Activated naive CD4-positive, alpha-beta T cell (primary cell): ENCODE results near the gene SYNJ2.
A peak's percentile ranks its signal among the peaks of the same experiment; 100 is the strongest.

Experiments
- DNase-seq, 4 experiments: peaks; one replicate each; lab custom pipeline; 2025; lab: John Stamatoyannopoulos, UW

The SYNJ2 gene

GRCh38 chr6:158060455-158061360 is 79.0 kb downstream of the SYNJ2 start:
- no peak for DNase-seq

DNA sequence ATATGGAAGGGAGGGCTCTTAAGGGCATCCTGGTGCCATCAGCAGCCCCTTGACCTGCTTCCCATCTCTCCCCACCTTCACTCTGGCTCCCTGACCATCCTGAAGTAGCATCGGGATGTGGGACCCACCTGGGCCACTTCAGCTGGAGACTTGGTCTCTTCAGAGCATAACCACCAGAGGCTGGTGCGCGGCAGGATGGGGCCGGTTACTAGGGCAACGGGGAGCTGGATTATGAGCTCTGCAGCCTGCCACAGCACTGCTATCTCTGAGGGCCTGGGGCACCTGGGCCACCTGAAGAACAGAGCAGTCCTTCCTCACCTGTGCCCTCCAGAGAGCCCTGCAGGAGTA is 79.7 kb downstream of the SYNJ2 start:
- no peak for DNase-seq

GRCh38 chr6:158061709-158062461 is 80.2 kb downstream of the SYNJ2 start:
- DNase-seq: no peak

- no peak for DNase-seq
Measured at GRCh38 chr6:158063736-158064135, 82.1 kb downstream of the SYNJ2 start.

GRCh38 chr6:158064725-158065251 is 83.1 kb downstream of the SYNJ2 start:
- no peak for DNase-seq

DNA sequence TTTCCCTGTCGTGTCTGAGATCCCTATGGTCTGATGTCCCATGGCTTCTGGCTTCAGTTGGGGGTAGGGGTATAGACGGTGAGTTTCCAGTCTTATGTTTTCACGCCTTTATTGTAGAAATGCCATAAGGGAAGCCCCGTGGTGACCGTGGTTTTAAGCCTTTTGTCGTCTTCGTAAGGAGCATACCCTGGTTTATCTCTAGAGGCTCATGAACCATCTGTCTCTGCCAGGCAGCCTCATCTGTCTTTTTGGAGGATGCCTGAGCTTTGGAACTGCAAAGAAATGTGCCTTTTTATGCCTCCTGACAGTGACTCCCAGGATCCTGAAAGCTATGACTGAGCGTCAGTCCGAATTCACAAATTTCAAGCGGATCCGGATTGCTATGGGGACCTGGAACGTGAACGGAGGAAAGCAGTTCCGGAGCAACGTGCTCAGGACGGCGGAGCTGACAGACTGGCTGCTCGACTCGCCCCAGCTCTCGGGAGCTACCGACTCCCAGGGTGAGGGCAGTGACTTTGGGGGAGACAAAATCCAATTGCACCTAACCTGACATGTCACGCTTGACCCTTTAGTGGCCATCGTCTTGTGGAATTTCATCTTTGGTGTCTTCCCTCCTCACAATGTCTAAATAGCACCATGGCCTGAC is 84.6 kb downstream of the SYNJ2 start:
- DNase-seq: no peak

GRCh38 chr6:158067436-158068015 is 85.9 kb downstream of the SYNJ2 start:
- DNase-seq: no peak

- DNase-seq: no peak
Measured at GRCh38 chr6:158068156-158068892, 86.7 kb downstream of the SYNJ2 start.

DNA sequence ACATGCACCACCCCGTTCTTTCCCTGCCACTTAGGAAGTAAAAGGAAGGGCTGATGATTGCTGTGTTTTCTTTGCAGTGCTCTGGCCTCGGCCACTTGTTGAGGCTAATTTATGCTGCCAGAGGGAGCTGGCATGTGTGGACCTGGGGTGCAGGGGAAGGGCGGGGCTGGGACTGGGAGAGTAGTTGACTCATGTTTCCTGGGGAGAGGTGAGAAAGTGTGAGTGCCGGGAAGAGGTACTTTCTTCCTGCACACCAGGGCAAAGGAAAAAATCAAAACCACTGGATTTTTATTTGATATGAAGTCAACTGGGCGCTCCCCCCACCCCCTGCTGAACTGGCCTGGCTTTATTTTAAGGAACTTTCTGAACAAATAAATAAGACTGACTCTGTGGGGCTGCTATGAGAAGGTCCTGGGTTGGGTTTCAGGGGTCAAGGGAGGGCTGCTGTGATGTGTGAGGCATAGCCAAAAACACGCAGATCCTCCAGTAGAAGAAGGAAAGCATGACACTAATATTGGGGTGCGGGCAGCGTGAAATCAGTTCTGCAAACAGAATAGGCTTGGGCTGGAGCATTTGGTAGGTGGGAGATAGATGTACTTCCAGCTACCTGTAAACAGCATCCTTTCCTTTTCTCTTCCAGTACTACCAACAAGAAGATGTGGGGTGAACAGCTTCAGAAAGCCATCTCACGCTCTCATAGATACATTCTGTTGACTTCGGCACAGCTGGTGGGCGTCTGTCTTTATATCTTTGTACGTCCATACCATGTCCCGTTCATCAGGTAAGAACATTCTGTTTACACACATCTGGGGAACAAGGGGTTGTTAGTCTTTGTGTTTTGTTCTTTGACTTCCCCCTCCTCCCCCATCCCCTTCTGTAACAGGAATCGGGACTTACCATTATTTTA is 87.5 kb downstream of the SYNJ2 start:
- DNase-seq: no peak

GRCh38 chr6:158069800-158070195 is 88.1 kb downstream of the SYNJ2 start:
- DNase-seq: no peak

DNA sequence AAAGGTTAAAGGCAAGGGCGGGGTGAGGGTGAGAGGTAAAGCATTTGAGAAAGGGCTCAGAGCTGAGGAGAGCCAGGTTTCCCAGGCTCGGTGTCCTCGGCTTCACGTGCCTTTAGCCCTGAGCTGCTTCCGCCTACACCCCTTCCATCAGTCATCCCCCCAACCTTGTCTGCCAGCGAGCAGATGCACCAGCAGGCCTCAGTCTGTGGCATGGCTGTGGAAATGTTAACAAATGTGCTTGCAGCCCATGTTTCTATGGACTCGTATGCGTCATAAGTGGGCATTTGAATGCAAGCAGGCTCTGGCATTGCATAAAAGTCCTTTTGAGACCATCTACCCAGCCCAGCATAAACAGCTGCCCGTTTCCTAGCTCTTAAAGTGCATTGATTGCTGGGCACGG is 88.8 kb downstream of the SYNJ2 start:
- DNase-seq: no peak

DNA sequence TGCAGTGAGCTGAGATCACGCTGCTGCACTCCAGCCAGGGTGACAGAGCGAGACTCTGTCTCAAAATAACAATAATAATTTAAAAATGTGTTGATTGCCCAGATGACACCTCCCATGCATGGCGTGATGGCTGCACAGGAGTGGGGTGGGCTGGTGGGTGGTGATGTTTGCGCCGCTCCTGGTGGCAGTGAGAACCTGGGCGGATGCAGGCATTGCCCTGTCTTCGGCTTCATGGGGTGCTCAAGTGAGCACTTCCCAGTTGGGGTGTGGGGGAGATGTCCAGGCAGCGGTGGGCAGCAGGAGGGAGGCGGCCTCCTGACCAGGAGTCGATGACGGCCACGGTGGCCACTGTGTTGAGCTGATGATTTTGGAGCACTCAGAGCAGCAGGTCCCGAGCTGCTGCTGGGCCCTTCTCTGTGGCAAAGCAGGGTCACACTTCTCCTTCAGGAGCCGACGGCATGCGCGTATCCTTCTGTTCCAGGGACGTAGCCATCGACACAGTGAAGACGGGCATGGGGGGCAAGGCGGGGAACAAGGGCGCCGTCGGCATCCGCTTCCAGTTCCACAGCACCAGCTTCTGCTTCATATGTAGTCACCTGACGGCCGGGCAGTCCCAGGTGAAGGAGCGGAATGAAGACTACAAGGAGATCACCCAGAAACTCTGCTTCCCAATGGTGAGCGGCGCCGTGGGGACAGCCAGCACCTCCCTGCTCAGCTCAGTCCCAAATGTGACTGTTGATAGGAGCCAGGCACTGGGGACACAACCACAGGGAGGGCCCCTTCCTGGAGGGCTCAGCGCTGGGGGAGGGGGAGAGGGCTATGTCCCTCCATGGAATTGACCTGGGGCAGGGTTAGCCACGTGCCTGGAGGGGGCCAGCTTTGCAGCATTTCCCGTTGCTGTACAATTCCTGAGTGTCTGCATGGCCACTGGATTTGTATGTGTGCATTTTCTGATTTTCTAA is 89.7 kb downstream of the SYNJ2 start:
- DNase-seq: no peak

- peak in 3 of 4 experiments; percentile 47 to 63 (median 49) for DNase-seq
Measured at GRCh38 chr6:158072083-158072721, 90.5 kb downstream of the SYNJ2 start.

DNA sequence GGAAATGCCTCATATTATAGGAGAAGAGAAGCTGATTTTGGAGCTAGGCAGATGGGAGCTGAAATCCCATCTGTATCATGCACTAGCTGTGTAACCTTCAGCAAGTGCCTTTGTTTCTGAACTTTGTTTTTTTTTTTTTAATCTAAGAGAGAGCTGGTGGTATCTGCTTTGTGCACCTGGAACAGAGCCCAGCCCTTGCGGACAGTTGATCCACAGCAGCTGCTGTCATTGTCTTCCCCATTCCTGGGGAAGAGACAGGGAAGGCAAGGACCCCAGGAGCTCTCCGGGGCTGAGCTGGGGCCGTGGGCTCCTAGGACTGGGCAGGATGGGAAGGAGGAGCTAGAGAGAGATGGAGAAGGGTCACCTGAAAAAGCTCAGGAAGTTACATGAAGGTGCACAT is 92.1 kb downstream of the SYNJ2 start:
- DNase-seq: no peak

- no peak for DNase-seq
Measured at GRCh38 chr6:158076548-158076947, 94.9 kb downstream of the SYNJ2 start.

DNA sequence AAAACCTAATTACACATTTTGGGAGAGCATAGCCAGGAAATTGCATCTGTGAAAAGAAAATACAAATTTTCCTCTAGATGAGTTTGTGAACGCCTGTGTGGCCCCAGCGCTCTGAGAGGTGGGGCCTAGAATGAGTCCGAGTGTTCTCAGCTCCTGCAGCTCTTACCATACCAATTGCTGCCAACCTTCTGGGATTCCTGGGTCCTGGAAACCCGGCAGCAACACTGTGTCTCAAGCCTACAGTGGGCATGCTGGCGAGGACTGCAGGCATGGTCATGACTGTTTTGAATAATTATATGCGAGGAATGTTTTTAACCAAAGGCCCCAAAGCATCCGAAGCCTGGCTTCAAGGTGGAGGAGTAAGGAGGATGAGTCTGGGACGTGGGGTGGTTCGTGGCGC is 96.0 kb downstream of the SYNJ2 start:
- DNase-seq: no peak

- DNase-seq: no peak
Measured at GRCh38 chr6:158078320-158078719, 96.7 kb downstream of the SYNJ2 start.

- no peak for DNase-seq
Measured at GRCh38 chr6:158080849-158081656, 99.4 kb downstream of the SYNJ2 start.
